SK-N-MC (cell line): ENCODE data around the gene LSP1.

Experiments used
- DNase-seq: peaks from one replicate; pipeline ENCODE4 v3.0.0-alpha.2; 2011; ENCODE audit warnings: low read depth, low spot score
- H3K27ac ChIP-seq: fragments of 200-600 bp; sonication (generic); 2 replicates; pipeline ENCODE4 v1.5.1; 2016; ENCODE audit warnings: mixed run types
- H3K36me3 ChIP-seq: fragments of 200-600 bp; sonication (generic); 2 replicates; pipeline ENCODE4 v1.6.1; 2017; ENCODE audit warnings: antibody characterized with exemption, low read length, mixed read lengths; ENCODE audit not compliant: insufficient read depth
- H3K4me3 ChIP-seq: fragments of 200-600 bp; sonication (generic); 2 replicates; pipeline ENCODE4 v1.5.1; 2016
- H3K9ac ChIP-seq: fragments of 200-600 bp; sonication (generic); 2 replicates; pipeline ENCODE4 v1.8.0; 2017; ENCODE audit warnings: mixed run types, mixed read lengths; ENCODE audit not compliant: insufficient read length
- H3K9me3 ChIP-seq: fragments of 200-600 bp; sonication (generic); 2 replicates; pipeline ENCODE4 v1.6.1; 2017; ENCODE audit warnings: low read depth, mild to moderate bottlenecking, antibody characterized with exemption, low read length, moderate library complexity, mixed read lengths
- EZH2 ChIP-seq: fragments of 200-600 bp; sonication (generic); IDR thresholded peaks from one replicate; pipeline ENCODE4 v1.6.1; 2017; ENCODE audit warnings: antibody characterized with exemption
- FOXP2 ChIP-seq: optimal IDR thresholded peaks from 2 replicates; pipeline ENCODE3; 2011; ENCODE audit warnings: mild to moderate bottlenecking, moderate library complexity; ENCODE audit not compliant: insufficient read depth; ENCODE audit errors: extremely low read length, control extremely low read depth
- POLR2AphosphoS5 ChIP-seq: IDR thresholded peaks from 2 replicates; pipeline ENCODE4 v1.6.1; 2012; ENCODE audit warnings: mild to moderate bottlenecking, low read depth, low read length, borderline replicate concordance

The LSP1 gene

DNA sequence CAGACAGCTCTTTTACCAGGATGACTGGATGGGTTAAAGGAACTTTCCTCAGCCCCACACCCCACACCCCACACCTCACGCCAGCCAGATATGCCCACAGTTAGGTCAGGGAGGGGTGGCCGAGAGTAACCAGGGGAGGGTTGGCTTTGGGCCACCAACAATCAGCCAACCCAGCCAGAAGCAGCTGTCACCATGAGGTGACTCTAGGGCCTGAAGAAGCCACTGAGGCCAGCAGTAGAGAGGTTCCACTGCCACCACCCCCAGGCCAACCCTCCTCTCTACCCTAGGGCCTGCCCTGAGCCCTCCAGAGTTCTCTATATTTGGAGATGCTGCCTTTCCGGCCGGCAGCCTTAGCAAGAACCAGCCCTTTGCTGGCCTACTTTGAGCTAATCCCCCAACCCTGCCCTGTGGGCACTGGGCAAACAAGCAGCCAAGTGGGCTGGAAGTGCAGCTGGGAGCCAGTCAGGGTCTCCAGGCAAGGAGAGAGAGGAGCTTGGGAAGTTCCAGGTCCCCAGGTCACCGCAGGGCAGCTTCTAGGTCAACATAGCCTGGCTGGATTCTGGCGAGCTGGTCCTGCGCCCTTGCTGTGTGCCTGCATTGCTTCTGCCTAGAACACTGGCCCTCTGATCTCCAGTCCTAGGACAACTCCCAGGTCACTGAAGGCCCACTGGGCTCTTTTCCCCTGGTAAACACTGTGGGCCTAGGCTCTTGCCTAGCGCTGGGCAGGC, 30.1 kb upstream of the LSP1 start:
- H3K4me3 ChIP-seq: no peak overlapping the region
- no peak overlapping the region for H3K27ac ChIP-seq
- no peaks in the 10 kb centered on the region for H3K36me3 ChIP-seq
- DNase-seq: no peak
- no peak overlapping the region for H3K9ac ChIP-seq
- TF ChIP-seq EZH2 (no peak), POLR2AphosphoS5 (no peak), FOXP2 (no peak)
- no peaks in the 10 kb centered on the region for H3K9me3 ChIP-seq

DNA sequence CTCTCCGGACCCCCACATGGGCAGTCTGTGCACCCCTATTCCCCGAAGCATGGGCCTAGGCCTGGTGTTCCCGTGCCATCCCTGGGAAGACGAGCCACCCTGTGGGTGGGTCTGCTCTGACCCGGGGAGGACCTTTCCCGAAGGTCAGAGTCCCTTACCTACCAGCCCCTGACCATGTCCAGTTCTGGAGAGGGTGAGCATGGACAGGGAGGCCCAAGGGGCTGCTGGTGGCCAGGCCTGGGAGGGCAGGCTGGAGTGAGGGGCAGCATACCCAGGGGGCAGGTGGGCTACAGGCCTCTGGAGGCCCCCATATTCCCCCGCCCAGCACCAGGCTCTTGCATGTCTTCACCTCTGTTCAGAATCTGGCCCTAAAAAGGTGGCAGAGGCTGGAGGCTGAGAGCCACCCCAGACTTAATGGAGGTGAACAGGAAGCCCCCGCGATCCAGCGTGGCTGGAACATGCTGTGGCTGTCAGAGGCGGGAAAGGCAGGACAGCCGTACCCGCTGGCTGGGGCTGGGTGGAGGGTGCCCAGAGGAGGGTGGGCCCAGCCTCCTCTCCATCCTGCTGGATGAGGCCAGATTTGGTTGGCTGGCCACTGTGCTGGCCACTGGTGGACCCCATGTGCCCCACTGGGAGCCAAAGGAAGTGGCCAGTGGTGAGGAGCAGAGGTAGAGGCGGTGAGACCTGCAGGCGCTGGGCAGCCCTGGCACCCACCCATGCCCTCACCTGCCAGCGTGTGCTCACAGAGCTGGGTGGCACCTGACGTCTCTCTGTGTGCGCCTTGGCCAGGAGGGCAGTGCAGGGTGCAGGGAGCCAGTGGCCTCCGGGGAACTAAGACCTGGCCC, 29.3 kb upstream of the LSP1 start:
- no peak overlapping the region for H3K4me3 ChIP-seq
- no peaks in the 10 kb centered on the region for H3K9me3 ChIP-seq
- H3K36me3 ChIP-seq: no peaks in the 10 kb centered on the region
- no peak overlapping the region for H3K9ac ChIP-seq
- no peak for DNase-seq
- no peak overlapping the region for H3K27ac ChIP-seq
- no peak for TF ChIP-seq FOXP2
- TF ChIP-seq EZH2: no peak
- no peak for TF ChIP-seq POLR2AphosphoS5

DNA sequence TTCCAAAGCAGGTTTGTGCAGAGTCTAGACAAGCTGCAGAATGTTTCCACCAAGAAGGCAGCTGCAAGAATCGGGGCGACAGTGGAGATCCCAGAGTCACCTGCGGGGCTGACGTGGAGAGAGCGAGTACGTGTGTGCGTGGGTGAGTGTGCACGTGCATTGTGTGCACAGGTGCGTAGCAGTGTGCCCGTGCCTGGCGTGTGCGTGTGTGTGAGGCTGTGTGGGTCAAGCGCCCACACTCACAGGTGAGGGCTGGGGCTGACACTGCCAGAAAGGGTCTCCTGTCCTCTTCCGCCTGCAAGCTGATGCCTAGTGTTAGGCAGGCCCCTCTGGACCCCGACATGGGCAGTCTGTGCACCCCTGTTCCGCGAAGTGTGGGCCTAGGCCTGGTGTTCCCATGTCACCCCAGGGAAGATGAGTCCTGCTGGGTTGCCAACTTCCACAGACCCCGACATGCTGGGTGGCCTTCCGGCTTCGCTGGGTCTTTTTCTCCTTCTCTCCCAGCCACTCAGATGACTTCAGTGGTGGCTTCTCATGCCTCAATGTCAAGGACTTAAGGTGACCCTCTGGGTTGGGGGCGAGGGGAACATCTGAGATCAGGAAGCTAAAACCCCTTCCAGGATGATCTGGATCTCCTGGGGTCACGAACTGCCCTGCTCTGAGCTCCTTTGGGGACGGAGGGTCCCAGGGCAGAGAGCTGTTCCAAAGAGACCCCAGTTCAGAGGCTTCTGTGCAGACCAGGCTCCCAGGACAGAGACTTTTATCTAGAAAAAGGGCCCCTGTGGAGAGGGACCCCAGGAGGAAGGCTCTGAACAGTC, 28.5 kb upstream of the LSP1 start:
- no peaks in the 10 kb centered on the region for H3K9me3 ChIP-seq
- no peak for DNase-seq
- no peak overlapping the region for H3K9ac ChIP-seq
- TF ChIP-seq POLR2AphosphoS5 (no peak), FOXP2 (no peak), EZH2 (no peak)
- H3K36me3 ChIP-seq: no peaks in the 10 kb centered on the region
- no peak overlapping the region for H3K4me3 ChIP-seq
- no peak overlapping the region for H3K27ac ChIP-seq

DNA sequence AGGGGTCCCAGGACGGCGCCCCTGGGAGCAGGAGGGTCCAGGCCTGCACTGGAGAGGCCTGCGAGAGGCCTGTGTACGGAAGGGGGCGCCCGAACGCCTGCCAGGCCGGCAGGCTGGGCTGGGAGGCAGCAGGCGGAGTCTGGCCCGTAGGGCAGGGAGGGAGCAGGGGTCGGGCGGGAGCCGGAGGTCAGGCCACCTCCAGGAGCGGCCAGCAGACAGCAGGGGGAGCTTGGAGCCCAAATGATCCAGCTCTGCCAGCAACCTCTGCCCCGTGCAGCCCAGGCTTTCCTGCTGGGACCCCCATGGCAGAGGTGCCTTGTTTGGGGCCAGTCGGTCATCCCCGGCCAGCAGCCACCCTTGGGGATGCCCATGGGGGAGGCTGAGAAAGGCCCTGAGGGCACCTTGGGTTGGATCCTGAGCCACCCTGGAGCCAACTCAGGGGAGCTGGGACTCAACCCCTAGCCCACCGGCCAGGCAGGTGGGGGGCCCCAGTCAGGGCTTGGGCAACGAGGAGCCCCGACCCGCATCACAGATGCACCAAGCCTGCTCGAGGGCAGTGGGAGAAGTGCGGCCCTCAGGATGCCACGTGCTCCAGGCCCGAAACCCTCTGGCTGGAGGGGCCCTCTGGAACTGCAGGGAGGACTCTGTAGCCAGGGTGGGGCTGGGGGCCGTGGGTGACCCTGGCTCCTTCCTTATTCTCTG, 27.7 kb upstream of the LSP1 start:
- DNase-seq: no peak
- no peak for TF ChIP-seq EZH2
- no peak for TF ChIP-seq POLR2AphosphoS5
- TF ChIP-seq FOXP2: no peak
- Histone ChIP-seq H3K9ac (no peak overlapping the region), H3K4me3 (no peak overlapping the region), H3K36me3 (no peaks in the 10 kb centered on the region), H3K9me3 (no peaks in the 10 kb centered on the region), H3K27ac (no peak overlapping the region)

DNA sequence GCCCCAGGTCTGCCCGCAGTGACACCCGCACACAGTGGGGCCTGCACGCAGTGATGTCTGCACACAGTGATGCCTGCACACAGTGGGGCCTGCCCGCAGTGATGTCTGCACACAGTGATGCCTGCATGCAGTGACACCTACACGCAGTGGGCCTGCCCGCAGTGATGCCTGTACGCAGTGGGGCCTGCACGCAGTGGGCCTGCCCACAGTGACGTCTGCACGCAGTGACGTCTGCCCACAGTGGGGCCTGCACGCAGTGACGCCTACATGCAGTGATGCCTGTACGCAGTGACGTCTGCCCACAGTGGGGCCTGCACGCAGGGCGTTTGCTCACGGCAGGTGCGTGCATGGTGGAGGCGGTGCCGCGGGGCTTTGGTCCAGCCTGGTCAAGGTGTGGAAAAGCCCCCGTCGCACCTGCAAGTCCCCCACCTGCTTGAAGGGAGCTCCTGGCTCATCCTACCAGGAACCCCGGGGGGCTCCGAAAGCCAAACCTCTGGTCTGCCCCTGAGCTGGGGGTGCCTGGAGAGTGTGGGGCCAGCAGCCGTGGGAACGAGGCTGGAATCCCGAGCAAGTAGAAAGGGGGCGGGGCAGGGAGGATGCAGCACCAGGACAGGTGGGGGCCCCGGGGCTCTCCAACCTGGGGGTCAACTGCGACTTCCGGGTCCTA, 27.0 kb upstream of the LSP1 start:
- no peak for DNase-seq
- no peak overlapping the region for H3K4me3 ChIP-seq
- TF ChIP-seq FOXP2: no peak
- TF ChIP-seq POLR2AphosphoS5: no peak
- no peak for TF ChIP-seq EZH2
- H3K9me3 ChIP-seq: no peaks in the 10 kb centered on the region
- H3K36me3 ChIP-seq: no peaks in the 10 kb centered on the region
- no peak overlapping the region for H3K9ac ChIP-seq
- H3K27ac ChIP-seq: no peak overlapping the region

DNA sequence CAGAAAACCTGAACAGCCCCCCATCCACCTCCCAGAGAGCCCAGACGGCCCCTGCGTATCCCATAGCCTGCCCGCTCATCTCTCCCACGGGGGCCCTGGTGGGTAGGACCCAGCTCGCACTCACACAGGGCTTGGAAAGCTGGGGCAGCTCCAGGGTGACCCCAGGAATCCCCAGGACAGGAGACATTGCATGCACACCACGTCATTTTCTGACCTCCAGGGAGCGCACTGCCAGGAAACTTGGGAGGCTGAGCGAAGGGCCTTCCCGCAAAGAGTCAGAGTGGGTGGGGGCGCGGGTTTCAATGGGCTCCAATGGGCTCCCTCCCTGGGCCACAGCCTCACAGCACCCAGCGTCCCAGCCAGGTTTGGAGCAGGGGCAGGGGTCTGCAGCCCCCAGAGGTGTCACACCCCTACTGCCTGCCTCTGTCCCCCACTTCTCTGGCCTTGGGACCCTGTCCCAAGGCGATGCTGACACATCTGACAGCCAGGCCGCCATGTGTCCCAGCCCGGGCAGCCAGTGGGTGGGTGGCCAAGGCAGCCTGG, 26.3 kb upstream of the LSP1 start:
- Histone ChIP-seq H3K9me3 (no peaks in the 10 kb centered on the region), H3K36me3 (no peaks in the 10 kb centered on the region), H3K27ac (no peak overlapping the region), H3K4me3 (no peak overlapping the region), H3K9ac (no peak overlapping the region)
- TF ChIP-seq FOXP2: no peak
- TF ChIP-seq EZH2: no peak
- no peak for TF ChIP-seq POLR2AphosphoS5
- no peak for DNase-seq

DNA sequence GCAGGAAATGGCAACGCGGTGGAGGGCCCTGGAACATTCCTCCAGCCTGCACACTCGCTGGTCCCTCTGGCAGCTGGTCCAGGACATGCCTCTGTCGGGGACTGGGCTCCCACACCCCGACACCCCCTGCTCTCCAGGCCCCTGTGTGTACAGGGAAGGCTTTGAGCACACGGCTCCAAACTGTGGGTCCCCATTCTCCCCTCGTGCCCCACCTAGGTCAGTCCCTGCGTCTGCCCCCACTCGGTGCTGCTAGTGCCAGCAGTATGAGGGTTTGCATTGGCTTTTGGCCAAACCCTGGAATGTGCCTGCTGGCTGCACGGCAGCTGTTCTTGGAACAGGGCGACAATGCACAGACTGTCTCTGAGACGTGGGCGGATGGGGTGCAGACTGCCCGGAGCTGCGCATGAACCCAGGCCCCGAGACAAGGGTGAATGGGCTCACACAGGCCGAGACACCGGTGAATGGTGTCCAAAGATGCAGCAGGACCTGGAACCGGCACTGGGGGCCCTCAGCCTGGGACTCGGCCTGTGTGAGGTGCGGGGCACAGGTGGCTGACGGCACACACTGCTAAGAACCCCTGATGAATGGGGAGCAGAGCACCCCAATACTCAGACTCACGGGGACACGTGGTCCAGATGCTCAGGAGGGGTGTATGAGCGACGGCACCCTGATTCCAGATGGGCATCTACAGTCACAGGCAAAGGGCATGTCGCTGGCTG, 25.6 kb upstream of the LSP1 start:
- no peaks in the 10 kb centered on the region for H3K36me3 ChIP-seq
- H3K4me3 ChIP-seq: no peak overlapping the region
- H3K27ac ChIP-seq: no peak overlapping the region
- no peaks in the 10 kb centered on the region for H3K9me3 ChIP-seq
- no peak overlapping the region for H3K9ac ChIP-seq
- DNase-seq: peak; percentile 8
- TF ChIP-seq EZH2 (no peak), FOXP2 (no peak), POLR2AphosphoS5 (no peak)
